Stimulated activated naive CD4-positive, alpha-beta T cell (primary cell): ENCODE measurements around the gene LMF1.

Source experiments
- DNase-seq, 6 experiments: peaks; one replicate each; lab custom pipeline; 2025; lab: John Stamatoyannopoulos, UW

LMF1 gene

DNA sequence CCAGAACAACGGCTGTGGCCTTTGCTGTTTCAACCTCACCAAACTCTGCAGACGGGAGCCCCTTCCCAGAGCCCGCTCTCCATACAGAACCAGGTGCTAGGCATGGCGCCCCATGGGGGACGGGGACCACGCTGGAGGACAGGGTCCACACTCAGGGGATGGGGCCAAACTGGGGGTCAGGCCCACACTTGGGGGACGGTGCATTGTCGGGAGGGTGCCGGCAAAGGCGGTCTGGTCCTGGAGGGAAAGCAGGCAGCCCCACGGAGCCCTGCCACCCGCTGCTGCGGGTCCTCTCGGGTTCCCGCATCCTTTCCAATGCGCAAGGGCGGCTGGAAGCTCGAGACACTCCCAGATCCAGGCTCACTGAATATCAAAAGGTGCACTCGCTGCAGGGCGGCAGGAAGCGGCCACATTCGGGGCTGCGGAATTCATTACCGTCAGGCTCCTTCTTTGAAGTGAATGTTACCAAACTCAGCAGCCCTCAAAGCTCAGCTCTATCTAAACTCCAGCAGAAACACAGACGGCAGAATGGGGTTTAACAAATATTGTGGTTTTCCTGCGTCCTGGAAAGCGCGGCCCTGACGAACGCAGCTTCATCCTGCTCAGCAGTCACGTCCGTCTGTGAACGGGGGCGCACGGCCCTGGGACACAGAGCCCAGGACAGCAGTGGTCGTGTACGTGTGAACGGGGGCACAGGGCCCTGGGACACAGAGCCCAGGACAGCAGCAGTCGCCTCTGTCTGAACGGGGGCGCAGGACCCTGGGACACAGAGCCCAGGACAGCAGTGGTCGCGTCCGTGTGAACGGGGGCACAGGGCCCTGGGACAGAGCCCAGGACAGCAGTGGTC lies 41.3 kb downstream of the LMF1 start:
- DNase-seq = no peak

DNA sequence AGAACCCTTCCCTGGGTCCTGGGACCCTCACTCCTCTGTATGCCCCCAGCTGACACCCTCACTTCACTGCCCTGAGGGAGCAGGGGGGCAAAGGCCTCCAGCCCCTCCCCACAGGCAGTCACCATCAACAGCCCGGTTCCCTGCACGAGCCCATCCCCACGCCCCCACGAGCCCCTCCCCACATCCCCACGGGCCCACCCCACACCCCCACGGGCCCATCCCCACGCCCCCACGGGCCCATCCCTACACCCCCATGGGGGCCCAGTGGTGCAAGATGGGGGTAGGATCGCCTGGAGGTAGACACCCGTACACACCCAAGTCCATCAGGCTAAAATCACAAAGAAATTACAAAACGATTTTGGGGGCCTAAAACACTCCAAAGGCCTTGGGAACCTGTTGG lies 42.3 kb downstream of the LMF1 start:
- no peak for DNase-seq

DNA sequence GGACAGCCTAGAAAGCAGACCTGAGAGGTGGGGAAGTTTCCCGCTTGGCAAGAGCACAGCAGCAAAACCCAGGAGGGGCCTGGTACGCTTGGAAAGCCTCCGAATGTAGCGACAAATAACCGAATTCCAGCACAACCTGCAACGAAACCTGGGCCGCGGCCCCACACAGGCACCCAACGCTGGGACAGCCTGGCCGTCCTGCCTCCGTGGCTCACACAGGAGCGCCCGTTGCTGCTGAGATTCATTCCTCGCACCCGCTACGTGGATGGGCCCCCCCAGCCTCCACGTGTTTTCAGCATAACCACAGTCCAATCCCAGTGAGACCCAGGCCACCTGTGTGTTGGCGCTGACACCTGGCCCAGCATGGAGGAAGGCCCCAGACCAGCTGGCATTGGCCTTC lies 42.9 kb downstream of the LMF1 start:
- DNase-seq = no peak

GRCh38 chr16:927406-927805 lies 43.4 kb downstream of the LMF1 start:
- no peak for DNase-seq

- no peak for DNase-seq
These were observed 44.1 kb downstream of the LMF1 start for GRCh38 chr16:926715-927114.

GRCh38 chr16:924806-925205 lies 46.0 kb downstream of the LMF1 start:
- no peak for DNase-seq

- DNase-seq = no peak
These were observed 46.7 kb downstream of the LMF1 start for GRCh38 chr16:924063-924462.

- DNase-seq = no peak
These were observed 47.6 kb downstream of the LMF1 start for GRCh38 chr16:923184-923583.

DNA sequence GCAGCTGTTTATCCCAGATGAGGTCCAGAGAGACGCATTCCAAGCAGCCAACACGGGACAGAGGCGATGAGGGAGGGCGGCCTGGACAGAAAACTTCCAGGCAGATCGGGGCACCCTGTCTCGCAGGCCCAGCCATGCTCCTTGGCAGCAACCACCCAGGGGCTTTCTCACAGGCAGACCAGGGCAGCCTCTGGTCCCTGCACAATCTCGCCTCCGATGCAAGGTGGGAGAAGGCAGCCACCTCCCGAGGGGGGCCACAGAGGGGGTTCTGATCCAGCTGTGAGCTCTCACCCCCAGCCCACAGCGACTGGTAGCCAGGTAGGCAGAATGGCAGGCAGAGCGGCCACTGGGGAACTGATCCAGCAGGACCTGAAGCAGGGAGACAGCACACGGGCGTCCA lies 48.7 kb downstream of the LMF1 start:
- DNase-seq = no peak

- no peak for DNase-seq
These were observed 49.4 kb downstream of the LMF1 start for GRCh38 chr16:921321-921905.

DNA sequence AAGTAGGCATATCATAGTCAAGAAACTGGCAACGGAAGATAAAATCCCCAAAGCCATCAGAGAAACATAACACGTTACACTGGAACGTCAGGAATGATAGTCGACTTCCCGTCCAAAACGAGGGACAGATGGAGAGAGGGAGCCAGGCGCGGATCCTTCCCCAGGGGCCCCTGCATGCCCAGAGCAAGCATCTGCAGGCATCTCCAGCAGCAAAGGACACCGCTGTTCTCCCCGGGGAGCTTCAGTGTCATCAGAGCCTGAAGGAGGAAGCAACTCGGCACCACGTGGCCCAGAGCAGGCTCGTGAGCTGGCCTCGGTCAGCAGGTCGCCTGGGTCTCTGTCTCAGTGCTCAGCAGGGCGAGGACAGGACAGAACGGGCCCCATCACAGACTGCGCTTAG lies 50.1 kb downstream of the LMF1 start:
- DNase-seq = no peak

GRCh38 chr16:920051-920681 lies 50.6 kb downstream of the LMF1 start:
- DNase-seq = no peak

- no peak for DNase-seq
These were observed 51.1 kb downstream of the LMF1 start for GRCh38 chr16:919658-920050.

GRCh38 chr16:918741-919657 lies 51.8 kb downstream of the LMF1 start:
- no peak for DNase-seq

GRCh38 chr16:918068-918467 lies 52.7 kb downstream of the LMF1 start:
- DNase-seq = no peak

- no peak for DNase-seq
These were observed 53.2 kb downstream of the LMF1 start for GRCh38 chr16:917591-918061.

GRCh38 chr16:916035-916799 lies 54.6 kb downstream of the LMF1 start:
- DNase-seq = no peak

- DNase-seq = no peak
These were observed 55.2 kb downstream of the LMF1 start for GRCh38 chr16:915546-915945.

DNA sequence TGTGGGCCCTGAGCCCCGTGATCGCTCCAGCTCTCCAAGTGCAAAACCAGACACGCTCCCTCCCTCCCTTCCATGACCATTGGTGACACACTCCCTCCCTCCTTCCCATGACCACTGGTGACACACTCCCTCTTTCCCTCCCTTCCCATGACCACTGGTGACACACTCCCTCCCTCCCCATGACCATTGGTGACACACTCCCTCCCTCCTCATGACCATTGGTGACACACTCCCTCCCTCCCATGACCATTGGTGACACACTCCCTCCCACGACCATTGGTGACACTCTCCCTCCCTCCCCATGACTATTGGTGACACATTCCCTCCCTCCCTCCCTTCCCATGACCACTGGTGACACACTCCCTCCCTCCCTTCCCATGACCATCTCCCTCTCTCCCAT lies 56.3 kb downstream of the LMF1 start:
- no peak for DNase-seq

- no peak for DNase-seq
These were observed 56.9 kb downstream of the LMF1 start for GRCh38 chr16:913817-914439.
